ENCODE results near the gene CCDC137.

Gene CCDC137

GRCh38 chr17:81652906-81653771 is 13.4 kb upstream of the CCDC137 start:
- H3K9ac ChIP-seq (ENCODE audit: low read depth, low read length), result 0 out of 2 replicates have a peak overlapping the region, but pooled peaks have one; percentile 47
- H3K27ac ChIP-seq (ENCODE audit: low read depth, low read length), result peak overlapping the region; percentile 41; the same call in 1 of the 2 replicates
- H3K4me3 ChIP-seq (ENCODE audit: low read length), result peak overlapping the region; percentile 44
- H3K4me1 ChIP-seq (ENCODE audit: insufficient read depth, low read length), result peaks cover 4% of the 10 kb centered on the region
- 20% methylated on average over 27 of the region's 27 CpGs for WGBS
- H3K36me3 ChIP-seq (ENCODE audit: insufficient read depth, low read length), result no peaks in the 10 kb centered on the region
- no peaks in the 10 kb centered on the region; the same call in none of the 2 replicates for H3K9me3 ChIP-seq (ENCODE audit: insufficient read depth, low read depth, low read length)
- peaks cover 17% of the 10 kb centered on the region for H3K27me3 ChIP-seq (ENCODE audit: insufficient read depth, low read length)

GRCh38 chr17:81655378-81656117 is 11.0 kb upstream of the CCDC137 start:
- H3K4me1 ChIP-seq (ENCODE audit: insufficient read depth, low read length), result peaks cover 4% of the 10 kb centered on the region
- no peak overlapping the region for H3K27ac ChIP-seq (ENCODE audit: low read depth, low read length)
- H3K4me3 ChIP-seq (ENCODE audit: low read length), result no peak overlapping the region
- H3K36me3 ChIP-seq (ENCODE audit: insufficient read depth, low read length), result no peaks in the 10 kb centered on the region
- H3K27me3 ChIP-seq (ENCODE audit: insufficient read depth, low read length), result no peaks in the 10 kb centered on the region
- WGBS, result 92% methylated on average over 18 of the region's 18 CpGs
- no peak overlapping the region for H3K9ac ChIP-seq (ENCODE audit: low read depth, low read length)
- H3K9me3 ChIP-seq (ENCODE audit: insufficient read depth, low read depth, low read length), result no peaks in the 10 kb centered on the region

GRCh38 chr17:81656118-81656743 is 10.3 kb upstream of the CCDC137 start, which contains the start of gene PDE6G:
Gene PDE6G, minus strand, starts transcription at chr17:81656542. Its CDS starts 3,237 bp downstream, at chr17:81653305.
- WGBS, result 88% methylated on average over 15 of the region's 15 CpGs
- H3K27ac ChIP-seq (ENCODE audit: low read depth, low read length), result no peak within 1 kb of the TSS

GRCh38 chr17:81656835-81657234 is 9.7 kb upstream of the CCDC137 start:
- Histone ChIP-seq H3K4me1 (ENCODE audit: insufficient read depth, low read length) (peaks cover 4% of the 10 kb centered on the region), H3K4me3 (ENCODE audit: low read length) (no peak overlapping the region), H3K9me3 (ENCODE audit: insufficient read depth, low read depth, low read length) (no peaks in the 10 kb centered on the region), H3K36me3 (ENCODE audit: insufficient read depth, low read length) (no peaks in the 10 kb centered on the region), H3K9ac (ENCODE audit: low read depth, low read length) (no peak overlapping the region), H3K27me3 (ENCODE audit: insufficient read depth, low read length) (no peaks in the 10 kb centered on the region), H3K27ac (ENCODE audit: low read depth, low read length) (no peak overlapping the region)
- WGBS, result 85% methylated on average over 4 of the region's 4 CpGs

More at GRCh38 chr17:81656118-81656743, 10.3 kb upstream of the CCDC137 start, which contains the start of gene PDE6G:
- Histone ChIP-seq H3K9me3 (ENCODE audit: insufficient read depth, low read depth, low read length) (no peaks in the 10 kb centered on the region), H3K9ac (ENCODE audit: low read depth, low read length) (no peak within 1 kb of the TSS), H3K4me1 (ENCODE audit: insufficient read depth, low read length) (peaks cover 4% of the 10 kb centered on the region), H3K27me3 (ENCODE audit: insufficient read depth, low read length) (no peaks in the 10 kb centered on the region), H3K4me3 (ENCODE audit: low read length) (no peak within 1 kb of the TSS), H3K36me3 (ENCODE audit: insufficient read depth, low read length) (no peaks in the 10 kb centered on the region)

- Histone ChIP-seq H3K36me3 (ENCODE audit: insufficient read depth, low read length) (peaks cover 2% of the 10 kb centered on the region; the same call in 1 of the 2 replicates), H3K27ac (ENCODE audit: low read depth, low read length) (no peak overlapping the region), H3K27me3 (ENCODE audit: insufficient read depth, low read length) (no peaks in the 10 kb centered on the region), H3K4me3 (ENCODE audit: low read length) (no peak overlapping the region), H3K9ac (ENCODE audit: low read depth, low read length) (no peak overlapping the region), H3K9me3 (ENCODE audit: insufficient read depth, low read depth, low read length) (no peaks in the 10 kb centered on the region), H3K4me1 (ENCODE audit: insufficient read depth, low read length) (no peaks in the 10 kb centered on the region)
- 96% methylated on average over 5 of the region's 5 CpGs for WGBS
Observed at GRCh38 chr17:81659038-81659437, 7.5 kb upstream of the CCDC137 start.

GRCh38 chr17:81660441-81660840 is 6.1 kb upstream of the CCDC137 start:
- Histone ChIP-seq H3K9ac (ENCODE audit: low read depth, low read length) (no peak overlapping the region), H3K27me3 (ENCODE audit: insufficient read depth, low read length) (no peaks in the 10 kb centered on the region), H3K9me3 (ENCODE audit: insufficient read depth, low read depth, low read length) (no peaks in the 10 kb centered on the region), H3K27ac (ENCODE audit: low read depth, low read length) (no peak overlapping the region), H3K4me1 (ENCODE audit: insufficient read depth, low read length) (peaks cover 4% of the 10 kb centered on the region; the same call in 1 of the 2 replicates), H3K4me3 (ENCODE audit: low read length) (no peak overlapping the region), H3K36me3 (ENCODE audit: insufficient read depth, low read length) (peaks cover 13% of the 10 kb centered on the region)
- 96% methylated on average over 9 of the region's 9 CpGs for WGBS

GRCh38 chr17:81662002-81662401 is 4.5 kb upstream of the CCDC137 start:
- Histone ChIP-seq H3K36me3 (ENCODE audit: insufficient read depth, low read length) (peaks cover 13% of the 10 kb centered on the region), H3K27ac (ENCODE audit: low read depth, low read length) (no peak overlapping the region), H3K4me1 (ENCODE audit: insufficient read depth, low read length) (peaks cover 8% of the 10 kb centered on the region; the same call in 1 of the 2 replicates), H3K9me3 (ENCODE audit: insufficient read depth, low read depth, low read length) (no peaks in the 10 kb centered on the region), H3K4me3 (ENCODE audit: low read length) (no peak overlapping the region), H3K27me3 (ENCODE audit: insufficient read depth, low read length) (no peaks in the 10 kb centered on the region), H3K9ac (ENCODE audit: low read depth, low read length) (no peak overlapping the region)
- WGBS, result 94% methylated on average over 4 of the region's 4 CpGs

- Histone ChIP-seq H3K27ac (ENCODE audit: low read depth, low read length) (no peak overlapping the region), H3K4me1 (ENCODE audit: insufficient read depth, low read length) (peaks cover 16% of the 10 kb centered on the region)
- WGBS, result 97% methylated on average over 7 of the region's 7 CpGs
Observed at GRCh38 chr17:81664051-81664470, 2.5 kb upstream of the CCDC137 start.

GRCh38 chr17:81665205-81666091 is 1.1 kb upstream of the CCDC137 start:
- H3K9ac ChIP-seq (ENCODE audit: low read depth, low read length), result peak overlapping the region; percentile 85
- peak overlapping the region; percentile 95 for H3K4me3 ChIP-seq (ENCODE audit: low read length)
- H3K4me1 ChIP-seq (ENCODE audit: insufficient read depth, low read length), result peaks cover 16% of the 10 kb centered on the region
- peak overlapping the region; percentile 84 for H3K27ac ChIP-seq (ENCODE audit: low read depth, low read length)
- H3K36me3 ChIP-seq (ENCODE audit: insufficient read depth, low read length), result peaks cover 41% of the 10 kb centered on the region
- WGBS, result 69% methylated on average over 30 of the region's 30 CpGs
- no peaks in the 10 kb centered on the region for H3K9me3 ChIP-seq (ENCODE audit: insufficient read depth, low read depth, low read length)
- no peaks in the 10 kb centered on the region for H3K27me3 ChIP-seq (ENCODE audit: insufficient read depth, low read length)

More at GRCh38 chr17:81664051-81664470, 2.5 kb upstream of the CCDC137 start:
- Histone ChIP-seq H3K9me3 (ENCODE audit: insufficient read depth, low read depth, low read length) (no peaks in the 10 kb centered on the region), H3K27me3 (ENCODE audit: insufficient read depth, low read length) (no peaks in the 10 kb centered on the region), H3K9ac (ENCODE audit: low read depth, low read length) (no peak overlapping the region), H3K4me3 (ENCODE audit: low read length) (no peak overlapping the region), H3K36me3 (ENCODE audit: insufficient read depth, low read length) (peaks cover 27% of the 10 kb centered on the region)

- peak overlapping the region; percentile 95 for H3K4me3 ChIP-seq (ENCODE audit: low read length)
- H3K27me3 ChIP-seq (ENCODE audit: insufficient read depth, low read length), result no peaks in the 10 kb centered on the region
- H3K9me3 ChIP-seq (ENCODE audit: insufficient read depth, low read depth, low read length), result no peaks in the 10 kb centered on the region
- H3K4me1 ChIP-seq (ENCODE audit: insufficient read depth, low read length), result peaks cover 16% of the 10 kb centered on the region
- 2% methylated on average over 16 of the region's 16 CpGs for WGBS
- H3K27ac ChIP-seq (ENCODE audit: low read depth, low read length), result peak overlapping the region; percentile 84
- peak overlapping the region; percentile 85 for H3K9ac ChIP-seq (ENCODE audit: low read depth, low read length)
- peaks cover 46% of the 10 kb centered on the region for H3K36me3 ChIP-seq (ENCODE audit: insufficient read depth, low read length)
Observed at GRCh38 chr17:81666092-81666341, 520 bp upstream of the CCDC137 start.
